A549 treated with CpdA at 1 μM for 4 hours (cell line): ENCODE results near the gene TBRG1. TPM values are rescaled to one million over a fixed set of nuclear protein-coding genes. Genes with fewer than 3 reads are reported as not detected.

Source experiments
- total RNA-seq: library from RNA; stranded (reverse); fragments of 200-300 nt; extraction: Qiagen RNA extraction; gene quantifications from 5 replicates; pipeline ENCODE4 v1.2.3, GENCODE V29; 2022; ENCODE audit warnings: low read depth

The TBRG1 gene, protein sequence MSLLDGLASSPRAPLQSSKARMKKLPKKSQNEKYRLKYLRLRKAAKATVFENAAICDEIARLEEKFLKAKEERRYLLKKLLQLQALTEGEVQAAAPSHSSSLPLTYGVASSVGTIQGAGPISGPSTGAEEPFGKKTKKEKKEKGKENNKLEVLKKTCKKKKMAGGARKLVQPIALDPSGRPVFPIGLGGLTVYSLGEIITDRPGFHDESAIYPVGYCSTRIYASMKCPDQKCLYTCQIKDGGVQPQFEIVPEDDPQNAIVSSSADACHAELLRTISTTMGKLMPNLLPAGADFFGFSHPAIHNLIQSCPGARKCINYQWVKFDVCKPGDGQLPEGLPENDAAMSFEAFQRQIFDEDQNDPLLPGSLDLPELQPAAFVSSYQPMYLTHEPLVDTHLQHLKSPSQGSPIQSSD
- 17.0 to 20.4 TPM (median 17.5 TPM) in 5 replicates for total RNA-seq

DNA sequence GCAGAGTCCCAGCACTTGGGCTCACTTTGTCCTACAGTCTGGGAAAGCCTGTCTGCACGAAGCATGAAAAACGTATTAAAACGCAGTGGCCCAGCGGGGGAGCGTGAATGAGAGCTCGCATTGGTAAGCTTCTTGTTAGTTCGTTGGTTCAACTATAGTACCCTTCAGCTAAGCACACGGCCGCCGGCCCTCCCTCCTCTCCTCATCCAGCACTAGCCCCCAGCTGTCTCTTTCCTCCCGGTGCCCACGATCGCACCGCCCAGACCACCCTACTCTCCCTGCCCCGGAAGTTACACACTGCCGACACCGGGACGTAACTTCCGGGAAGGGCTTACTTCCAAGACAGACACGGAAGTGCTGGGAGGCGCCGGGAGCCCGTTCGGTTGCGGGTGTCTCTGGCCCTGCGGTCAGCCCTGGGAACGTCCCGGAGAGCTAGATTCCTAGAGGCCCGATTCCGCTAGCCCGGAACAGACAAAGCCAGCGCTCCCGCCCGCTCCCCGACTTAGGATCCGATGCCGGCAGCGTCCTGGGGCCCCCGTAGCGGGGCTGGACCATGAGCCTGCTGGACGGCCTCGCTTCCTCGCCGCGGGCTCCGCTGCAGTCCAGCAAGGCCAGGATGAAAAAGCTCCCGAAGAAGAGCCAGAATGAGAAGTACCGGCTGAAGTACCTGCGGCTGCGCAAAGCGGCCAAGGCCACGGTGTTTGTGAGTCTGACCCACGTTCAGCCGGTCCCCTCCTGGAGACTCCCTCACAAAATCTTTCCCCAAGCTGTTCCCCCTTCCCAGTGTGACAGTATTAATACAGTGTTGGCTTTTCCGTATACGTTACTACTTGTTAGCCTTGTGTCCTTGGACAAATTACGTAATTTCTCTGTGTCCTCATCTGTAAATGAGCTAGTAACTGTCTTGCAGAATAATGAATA lies at the start of gene TBRG1:
TBRG1 (plus strand) TSS at position 334 of the 921 bp plus-strand sequence; CDS start at position 554, 220 bp downstream.

DNA sequence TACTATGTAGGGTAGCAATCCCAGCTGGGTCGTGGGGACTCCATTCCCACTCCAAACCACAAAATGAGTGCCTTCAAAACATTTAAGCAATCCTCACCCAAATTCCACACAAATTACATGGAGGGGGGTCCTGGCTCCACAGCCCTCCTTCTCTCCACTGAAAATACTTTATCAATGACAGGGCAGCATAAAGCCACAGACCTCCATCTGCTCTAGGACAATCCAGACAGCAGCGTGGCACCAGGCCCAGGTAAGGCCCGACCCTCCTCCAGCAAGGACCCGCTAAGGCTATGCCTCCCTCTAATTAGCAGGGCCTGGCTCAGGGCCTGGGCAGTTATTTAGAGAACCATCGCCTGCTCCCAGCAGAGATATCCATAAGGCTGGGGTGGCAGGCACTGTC lies 11.6 kb upstream of the TBRG1 start, which contains the start of gene PANX3:
PANX3 (plus strand) TSS at position 365 of the 400 bp plus-strand sequence. CDS start 129 bp downstream, outside the sequence.

DNA sequence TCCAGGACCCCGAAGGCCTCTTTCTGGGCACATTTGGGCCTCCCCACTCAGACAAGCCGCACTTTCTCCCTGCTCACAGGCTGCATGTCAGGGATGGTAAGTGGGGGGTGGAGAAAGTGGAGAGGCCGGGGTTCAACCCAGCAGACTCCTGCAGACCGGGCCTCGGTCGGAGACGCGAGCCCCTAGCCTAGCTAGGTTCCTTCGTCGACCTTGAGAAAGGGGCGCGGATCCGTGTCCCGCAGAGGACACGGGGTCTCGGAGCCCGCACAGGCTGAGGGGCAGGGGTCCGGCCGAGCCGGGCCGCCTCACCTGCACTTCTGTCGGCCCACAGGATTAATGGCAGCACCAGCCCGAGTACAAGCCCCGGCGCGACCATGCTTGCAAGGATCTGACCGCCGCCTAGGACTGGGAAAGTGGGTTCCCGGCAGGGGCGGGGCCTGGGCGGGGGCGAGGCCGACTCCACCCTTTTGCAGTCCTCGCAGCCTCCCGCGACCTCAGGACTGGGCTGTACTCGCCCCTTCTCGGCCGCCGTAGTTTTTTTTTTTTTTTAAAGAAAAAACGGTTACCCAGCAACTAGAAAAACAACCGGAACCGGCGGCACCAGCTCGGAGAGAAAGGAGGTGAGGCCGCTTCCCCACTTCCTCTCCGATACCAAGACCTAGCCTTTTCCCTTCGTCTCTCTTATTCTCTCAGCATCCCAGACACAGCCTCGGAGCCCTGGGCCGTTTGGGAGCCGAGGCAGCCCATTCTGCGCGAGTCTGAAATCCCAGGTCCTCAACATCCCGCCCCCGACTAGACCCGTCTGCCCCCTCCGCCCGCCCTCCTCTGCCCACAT lies 50.9 kb downstream of the TBRG1 start, which contains the start of the genes SIAE and SPA17:
SIAE (minus strand) TSS at position 407 of the 835 bp plus-strand sequence; CDS start at position 376, 31 bp downstream.
SPA17 (plus strand) TSS at position 572 of the 835 bp plus-strand sequence. CDS start 1,361 bp downstream, outside the sequence.

Other genes with a start within 250 kb of the TBRG1 start
- not detected in 5 replicates for gene OR8B2, start 238.4 kb upstream of the TBRG1 start, total RNA-seq
- not detected in 5 replicates for gene OR8B3, start 223.8 kb upstream of the TBRG1 start, total RNA-seq
- not detected in 5 replicates for gene OR8B4, start 198.0 kb upstream of the TBRG1 start, total RNA-seq
- not detected in 5 replicates for gene OR8B8, start 177.2 kb upstream of the TBRG1 start, total RNA-seq
- not detected in 5 replicates for gene OR8B12, start 79.2 kb upstream of the TBRG1 start, total RNA-seq
- not detected in 5 replicates for gene OR8A1, start 52.9 kb upstream of the TBRG1 start, total RNA-seq
- not detected in 5 replicates for gene PANX3, start 11.4 kb upstream of the TBRG1 start, total RNA-seq
- 13.4 to 14.9 TPM (median 14.2 TPM) in 5 replicates for gene SIAE, start 50.9 kb downstream of the TBRG1 start, total RNA-seq
- 16.5 to 34.0 TPM (median 18.5 TPM) in 5 replicates for gene SPA17, start 51.0 kb downstream of the TBRG1 start, total RNA-seq
- 5.5 to 11.1 TPM (median 10.7 TPM) in 5 replicates for gene NRGN, start 117.1 kb downstream of the TBRG1 start, total RNA-seq
- not detected in 5 replicates for gene VSIG2, start 129.4 kb downstream of the TBRG1 start, total RNA-seq
- 7.5 to 12.4 TPM (median 10.6 TPM) in 5 replicates for gene ESAM, start 139.4 kb downstream of the TBRG1 start, total RNA-seq
- gene MSANTD2, start 177.5 kb downstream of the TBRG1 start, total RNA-seq = 4.4 to 6.0 TPM (median 5.5 TPM) in 5 replicates
- 1.5 to 4.0 TPM (median 2.7 TPM) in 5 replicates for gene ROBO3, start 242.6 kb downstream of the TBRG1 start, total RNA-seq